GM21717 (cell line): Measurements from ENCODE around the gene NAA38.

Source experiments
- ATAC-seq: cut with Tn5 transposase; IDR thresholded peaks from one replicate; pipeline ENCODE4 v1.9.1; 2021; ENCODE audit warnings: mild to moderate bottlenecking, moderate library complexity; ENCODE audit not compliant: unreplicated experiment

Gene NAA38

GRCh38 chr17:7852919-7853690, 4.3 kb downstream of the NAA38 start:
- ATAC-seq = no peak

- no peak for ATAC-seq
These were observed 5.1 kb downstream of the NAA38 start for GRCh38 chr17:7852262-7852670.

GRCh38 chr17:7851438-7852261, 5.7 kb downstream of the NAA38 start:
- peak; percentile 51 for ATAC-seq

GRCh38 chr17:7850701-7851437, 6.5 kb downstream of the NAA38 start:
- ATAC-seq = no peak

- no peak for ATAC-seq
These were observed 7.4 kb downstream of the NAA38 start for GRCh38 chr17:7849751-7850504.

- no peak for ATAC-seq
These were observed 8.1 kb downstream of the NAA38 start for GRCh38 chr17:7849130-7849750.

- no peak for ATAC-seq
These were observed 8.6 kb downstream of the NAA38 start for GRCh38 chr17:7848739-7849129.

- ATAC-seq = no peak
These were observed 9.2 kb downstream of the NAA38 start for GRCh38 chr17:7848131-7848579.

GRCh38 chr17:7846765-7847661, 10.3 kb downstream of the NAA38 start:
- no peak for ATAC-seq

- no peak for ATAC-seq
These were observed 11.2 kb downstream of the NAA38 start for GRCh38 chr17:7846063-7846735.

GRCh38 chr17:7845359-7846062, 11.8 kb downstream of the NAA38 start:
- ATAC-seq = no peak

GRCh38 chr17:7844292-7845154, 12.8 kb downstream of the NAA38 start:
- ATAC-seq = peak; percentile 29

GRCh38 chr17:7843536-7844291, 13.6 kb downstream of the NAA38 start:
- peak; percentile 25 for ATAC-seq

GRCh38 chr17:7843257-7843535, 14.2 kb downstream of the NAA38 start:
- peak; percentile 2 for ATAC-seq

GRCh38 chr17:7842380-7843256, 14.7 kb downstream of the NAA38 start:
- peak; percentile 23 for ATAC-seq
